Central memory CD8-positive, alpha-beta T cell (primary cell): ENCODE results near the gene SSBP3.
"Not testable (repeated sequence)": the region's sequence is repeated elsewhere in the genome, so short reads cannot be mapped to it uniquely, and the experiment has no call there.

Experiments used
- ATAC-seq: fragments of 150-1000 bp; cut with Tn5 transposase; replicated peaks from 2 replicates; pipeline ENCODE4 v1.10.0; 2022; ENCODE audit warnings: mild to moderate bottlenecking, moderate FRiP score, moderate number of reproducible peaks; ENCODE audit not compliant: poor library complexity, severe bottlenecking; ENCODE audit errors: extremely low read depth
- DNase-seq, 2 donors: peaks; one replicate each; pipeline ENCODE4 v3.0.0; 2021; ENCODE audit warnings: low spot score in 2 of 2
- H3K27ac Mint-ChIP-seq: one replicate; pipeline ENCODE4 v1.8.0; 2022; ENCODE audit warnings: low read depth, mild to moderate bottlenecking, moderate library complexity, mixed read lengths
- H3K27me3 Mint-ChIP-seq: one replicate; pipeline ENCODE4 v1.8.0; 2022; ENCODE audit warnings: mixed read lengths
- H3K36me3 Mint-ChIP-seq: one replicate; pipeline ENCODE4 v1.8.0; 2022; ENCODE audit warnings: mild to moderate bottlenecking, moderate library complexity, mixed read lengths; ENCODE audit not compliant: insufficient read depth
- H3K4me1 Mint-ChIP-seq: one replicate; pipeline ENCODE4 v1.8.0; 2022; ENCODE audit warnings: mixed read lengths
- H3K4me3 Mint-ChIP-seq: one replicate; pipeline ENCODE4 v1.8.0; 2022; ENCODE audit warnings: mild to moderate bottlenecking, moderate library complexity, mixed read lengths
- H3K9me3 Mint-ChIP-seq: one replicate; pipeline ENCODE4 v1.8.0; 2022; ENCODE audit warnings: mixed read lengths

SSBP3 gene

DNA sequence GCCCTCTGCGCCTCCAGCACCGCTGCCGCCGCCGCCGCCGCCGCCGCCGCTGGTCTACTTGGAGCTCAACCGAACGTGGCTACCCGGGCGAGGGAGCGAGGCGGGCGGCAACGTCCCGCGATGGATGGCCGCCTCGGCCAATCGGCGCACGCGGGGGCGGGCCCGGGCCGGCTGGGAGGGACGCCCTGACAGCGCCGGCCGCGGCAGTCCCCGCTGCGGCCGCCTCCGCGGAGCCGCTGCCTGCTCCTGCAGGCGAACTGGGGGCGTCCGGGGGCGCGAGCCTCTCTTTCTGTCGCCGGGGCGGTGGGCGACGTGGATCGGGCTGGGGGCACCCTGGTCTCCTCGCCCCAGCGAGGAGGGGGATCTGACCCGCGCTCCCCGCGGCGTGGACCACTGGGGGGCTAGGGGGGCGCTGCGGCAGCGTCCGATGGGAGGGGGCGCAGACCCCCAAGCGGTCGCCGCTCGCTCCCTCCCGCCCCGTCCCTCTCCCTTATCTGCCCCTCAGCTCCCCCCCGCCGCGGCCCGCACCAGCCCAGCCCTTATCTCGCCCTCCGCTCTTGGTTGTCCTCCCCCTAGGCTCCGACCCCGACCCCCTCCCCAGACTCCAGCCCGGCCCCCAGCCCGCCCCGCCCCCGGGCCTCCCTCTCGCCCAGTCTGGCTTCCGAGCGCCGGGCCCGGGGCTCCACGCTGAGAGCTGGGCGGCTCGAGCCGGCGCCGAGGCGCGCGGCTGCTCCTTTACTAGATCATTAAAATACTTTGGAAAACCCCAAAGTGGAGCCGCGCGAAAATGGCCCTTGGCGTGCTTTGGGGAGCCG lies at the start of gene SSBP3:
Gene SSBP3, minus strand, starts transcription at position 56 of the 815 bp plus-strand sequence.
- Mint-ChIP-seq H3K27me3 (no peaks in the 10 kb centered on the region), H3K27ac (peak within 1 kb of the TSS; percentile 83), H3K4me3 (peak within 1 kb of the TSS; percentile 89), H3K4me1 (peaks cover 62% of the 10 kb centered on the region), H3K9me3 (no peaks in the 10 kb centered on the region), H3K36me3 (peaks cover 19% of the 10 kb centered on the region)
- ATAC-seq = peak; percentile 92
- DNase-seq = peak; percentile 77 to 86

GRCh38 chr1:54453509-54453908 lies 47.3 kb upstream of the SSBP3 start:
- DNase-seq (no peak), ATAC-seq (no peak)
- peak overlapping the region; percentile 53 for H3K27ac Mint-ChIP-seq
- peaks cover 2% of the 10 kb centered on the region for H3K36me3 Mint-ChIP-seq
- H3K27me3 Mint-ChIP-seq = peaks cover 8% of the 10 kb centered on the region
- peak overlapping the region; percentile 14 for H3K4me3 Mint-ChIP-seq
- H3K4me1 Mint-ChIP-seq = peaks cover 8% of the 10 kb centered on the region
- H3K9me3 Mint-ChIP-seq = no peaks in the 10 kb centered on the region

DNA sequence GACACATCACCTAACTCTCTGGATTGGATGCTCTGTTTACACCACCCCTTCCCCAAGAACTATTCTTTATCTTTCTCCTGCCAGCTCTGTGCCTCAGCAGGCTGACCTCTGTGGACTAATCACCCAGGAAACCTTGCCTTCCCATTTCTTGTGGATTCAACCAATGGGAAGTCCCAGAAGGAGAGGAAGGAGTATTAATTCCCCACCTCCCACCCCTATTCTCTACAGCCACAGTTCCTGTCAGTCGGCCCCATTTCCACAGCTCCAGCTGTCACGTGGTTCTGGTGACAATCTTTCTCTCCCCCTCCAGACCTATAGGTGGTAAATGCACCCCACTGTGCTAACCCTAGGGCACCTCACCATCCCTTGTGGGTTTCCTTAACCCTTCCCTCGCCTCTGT lies 46.8 kb upstream of the SSBP3 start:
- H3K27me3 Mint-ChIP-seq = peaks cover 8% of the 10 kb centered on the region
- H3K9me3 Mint-ChIP-seq = no peaks in the 10 kb centered on the region
- H3K27ac Mint-ChIP-seq = peak overlapping the region; percentile 53
- DNase-seq (no peak), ATAC-seq (peak; percentile 28)
- no peak overlapping the region for H3K4me3 Mint-ChIP-seq
- H3K36me3 Mint-ChIP-seq = peaks cover 2% of the 10 kb centered on the region
- peaks cover 8% of the 10 kb centered on the region for H3K4me1 Mint-ChIP-seq

DNA sequence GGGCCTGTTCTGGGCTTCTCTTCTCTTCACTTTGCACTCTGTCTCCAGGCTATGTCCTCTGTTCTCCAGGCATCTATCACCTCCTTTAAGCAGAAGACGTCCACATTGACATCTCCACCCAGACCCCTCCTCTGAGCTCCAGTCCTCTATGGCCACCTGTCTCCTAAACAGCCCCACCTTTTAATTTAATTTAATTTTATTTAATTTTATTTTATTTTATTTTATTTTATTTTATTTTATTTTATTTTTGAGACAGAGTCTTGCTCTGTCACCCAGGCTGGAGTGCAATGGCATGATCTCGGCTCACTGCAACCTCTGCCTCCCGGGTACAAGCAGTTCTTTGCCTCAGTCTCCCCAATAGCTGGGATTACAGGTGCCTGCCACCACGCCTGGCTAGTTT lies 43.2 kb upstream of the SSBP3 start:
- H3K36me3 Mint-ChIP-seq, H3K4me3 Mint-ChIP-seq, ATAC-seq, H3K9me3 Mint-ChIP-seq, H3K27me3 Mint-ChIP-seq, DNase-seq, H3K4me1 Mint-ChIP-seq, H3K27ac Mint-ChIP-seq: not testable (repeated sequence)

DNA sequence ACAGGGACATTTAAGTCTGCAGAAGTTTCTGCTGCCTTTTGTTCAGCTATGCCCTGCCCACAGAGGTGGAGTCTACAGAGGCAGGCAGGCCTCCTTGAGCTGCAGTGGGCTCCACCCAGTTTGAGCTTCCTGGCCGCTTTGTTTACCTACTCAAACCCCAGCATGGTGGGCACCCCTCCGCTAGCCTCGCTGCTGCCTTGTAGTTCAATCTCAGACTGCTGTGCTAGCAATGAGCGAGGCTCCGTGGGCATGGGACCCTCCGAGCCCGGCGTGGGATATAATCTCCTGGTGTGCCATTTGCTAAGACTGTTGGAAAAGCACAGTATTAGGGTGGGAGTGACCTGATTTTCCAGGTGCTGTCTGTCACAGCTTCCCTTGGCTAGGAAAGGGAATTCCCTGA lies 42.6 kb upstream of the SSBP3 start:
- not testable (repeated sequence) for H3K4me1 Mint-ChIP-seq, H3K36me3 Mint-ChIP-seq, H3K9me3 Mint-ChIP-seq, H3K27me3 Mint-ChIP-seq, DNase-seq, H3K27ac Mint-ChIP-seq, H3K4me3 Mint-ChIP-seq, ATAC-seq

- not testable (repeated sequence) for H3K4me3 Mint-ChIP-seq, DNase-seq, ATAC-seq, H3K36me3 Mint-ChIP-seq, H3K27me3 Mint-ChIP-seq, H3K27ac Mint-ChIP-seq, H3K4me1 Mint-ChIP-seq, H3K9me3 Mint-ChIP-seq
Measured at GRCh38 chr1:54447081-54447480, 40.9 kb upstream of the SSBP3 start.

DNA sequence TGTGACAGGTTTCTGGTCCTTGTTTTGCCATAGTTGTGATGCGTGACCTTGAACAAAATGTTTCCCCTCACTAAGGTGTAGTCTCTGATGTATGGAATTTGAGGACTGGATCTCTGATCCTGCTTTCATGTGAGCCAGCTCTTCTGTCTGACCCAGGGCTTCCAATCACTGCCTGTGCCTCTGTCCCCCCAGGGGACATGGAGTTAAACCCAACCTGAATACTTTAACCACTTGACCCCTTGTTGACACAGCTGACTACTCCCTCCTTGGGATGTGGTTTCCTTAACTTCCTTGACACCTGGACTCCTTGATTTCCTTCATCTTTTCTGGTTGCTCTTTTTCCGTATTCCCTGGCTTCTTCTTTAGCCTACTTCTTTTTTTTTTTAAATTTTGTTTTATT lies 36.0 kb upstream of the SSBP3 start:
- DNase-seq (no peak), ATAC-seq (no peak)
- Mint-ChIP-seq H3K4me1 (no peaks in the 10 kb centered on the region), H3K27ac (no peak overlapping the region), H3K4me3 (no peak overlapping the region), H3K27me3 (no peaks in the 10 kb centered on the region), H3K36me3 (peaks cover 6% of the 10 kb centered on the region), H3K9me3 (no peaks in the 10 kb centered on the region)

GRCh38 chr1:54439550-54440223 lies 33.5 kb upstream of the SSBP3 start:
- H3K9me3 Mint-ChIP-seq = no peaks in the 10 kb centered on the region
- H3K27me3 Mint-ChIP-seq = no peaks in the 10 kb centered on the region
- ATAC-seq (no peak), DNase-seq (no peak)
- no peak overlapping the region for H3K27ac Mint-ChIP-seq
- peaks cover 3% of the 10 kb centered on the region for H3K36me3 Mint-ChIP-seq
- no peak overlapping the region for H3K4me3 Mint-ChIP-seq
- no peaks in the 10 kb centered on the region for H3K4me1 Mint-ChIP-seq

- Mint-ChIP-seq H3K36me3 (peaks cover 3% of the 10 kb centered on the region), H3K27ac (no peak overlapping the region), H3K4me3 (no peak overlapping the region), H3K27me3 (no peaks in the 10 kb centered on the region), H3K4me1 (no peaks in the 10 kb centered on the region), H3K9me3 (no peaks in the 10 kb centered on the region)
- DNase-seq (no peak), ATAC-seq (no peak)
Measured at GRCh38 chr1:54437783-54438182, 31.6 kb upstream of the SSBP3 start.

- no peaks in the 10 kb centered on the region for H3K9me3 Mint-ChIP-seq
- no peak for ATAC-seq
Measured at GRCh38 chr1:54436826-54437225, 30.6 kb upstream of the SSBP3 start.

DNA sequence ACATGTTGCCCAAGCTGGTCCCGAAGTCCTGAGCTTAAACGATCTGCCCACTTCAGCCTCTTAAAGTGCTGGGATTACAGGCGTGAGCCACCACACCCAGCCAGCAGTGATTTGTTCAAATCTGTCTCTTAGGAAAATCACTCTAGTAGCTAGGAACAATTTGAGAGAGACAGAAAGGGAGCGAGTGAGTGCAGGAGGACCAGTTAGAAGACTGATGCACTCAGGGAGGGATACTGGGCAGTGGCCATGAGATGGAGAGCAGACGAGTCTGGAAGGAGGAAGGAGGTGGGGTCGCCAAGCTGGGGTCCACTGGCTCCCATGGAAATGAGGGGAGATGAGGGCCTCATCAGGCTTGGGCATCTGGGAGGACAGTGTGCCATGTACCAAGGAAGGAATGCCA lies 23.6 kb upstream of the SSBP3 start:
- Mint-ChIP-seq H3K4me3 (no peak overlapping the region), H3K27me3 (no peaks in the 10 kb centered on the region), H3K9me3 (no peaks in the 10 kb centered on the region), H3K4me1 (no peaks in the 10 kb centered on the region), H3K36me3 (no peaks in the 10 kb centered on the region), H3K27ac (no peak overlapping the region)
- no peak for ATAC-seq
- no peak for DNase-seq

More at GRCh38 chr1:54436826-54437225, 30.6 kb upstream of the SSBP3 start:
- Mint-ChIP-seq H3K27me3 (no peaks in the 10 kb centered on the region), H3K4me1 (no peaks in the 10 kb centered on the region), H3K36me3 (peaks cover 3% of the 10 kb centered on the region), H3K27ac (peak overlapping the region; percentile 9), H3K4me3 (no peak overlapping the region)
- DNase-seq = no peak

DNA sequence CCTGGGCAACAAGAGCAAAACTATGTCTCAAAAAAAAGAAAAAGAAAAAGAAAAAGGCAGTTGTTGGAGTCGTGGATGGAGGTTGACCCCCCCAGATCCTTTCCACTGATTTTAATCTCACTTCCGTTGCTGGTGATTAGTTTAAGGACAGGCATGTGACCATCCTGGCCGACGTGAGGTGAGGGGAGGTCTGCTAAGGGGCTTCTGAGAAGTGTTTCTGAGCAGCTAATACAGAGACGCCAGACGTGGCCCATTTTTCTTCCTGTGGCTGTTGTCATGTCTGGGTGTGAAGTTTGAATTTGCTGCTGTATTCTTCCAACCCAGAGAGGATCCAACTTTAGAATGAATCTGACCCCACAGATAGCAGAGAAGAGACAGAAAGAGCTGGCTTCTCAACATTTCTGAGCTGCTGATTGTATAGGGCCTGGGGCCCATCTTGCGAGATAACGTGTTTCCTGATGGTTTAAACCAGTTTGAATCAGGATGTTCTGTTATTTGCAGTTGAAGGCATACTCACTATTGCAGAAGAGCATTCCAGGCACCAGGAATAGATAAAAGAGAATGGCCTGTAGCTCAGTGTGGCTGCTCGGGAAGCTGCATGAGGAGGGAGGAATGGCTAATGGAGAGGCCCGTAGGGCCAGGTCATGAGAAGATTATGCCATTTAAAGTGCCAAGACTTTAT lies 22.8 kb upstream of the SSBP3 start:
- Mint-ChIP-seq H3K27ac (peak overlapping the region; percentile 19), H3K27me3 (no peaks in the 10 kb centered on the region), H3K36me3 (no peaks in the 10 kb centered on the region), H3K4me3 (no peak overlapping the region), H3K4me1 (no peaks in the 10 kb centered on the region), H3K9me3 (no peaks in the 10 kb centered on the region)
- no peak for ATAC-seq
- no peak for DNase-seq
